Mucosa of descending colon (tissue), 3 donors: ENCODE results near the gene HOXB8. TPM values are rescaled to one million over a fixed set of nuclear protein-coding genes. Genes with fewer than 3 reads are reported as not detected.

Experiments used
- ATAC-seq: fragments of 200-7000 bp; cut with Tn5 transposase; one replicate; pipeline ENCODE4 v1.9.1; 2020; ENCODE audit warnings: mild to moderate bottlenecking, moderate library complexity
- DNase-seq, 3 donors: peaks; one replicate each; pipeline ENCODE4 v3.0.0-alpha.2; 2020
- H3K36me3 ChIP-seq: fragments of 200-600 bp; one replicate; pipeline ENCODE4 v1.8.0; 2021; ENCODE audit warnings: low read depth, mild to moderate bottlenecking
- H3K4me1 ChIP-seq: fragments of 200-600 bp; one replicate; pipeline ENCODE4 v1.8.0; 2021; ENCODE audit warnings: low read depth, mild to moderate bottlenecking
- H3K4me3 ChIP-seq: fragments of 200-600 bp; one replicate; pipeline ENCODE4 v1.8.0; 2021; ENCODE audit warnings: mild to moderate bottlenecking
- H3K9me3 ChIP-seq: fragments of 200-600 bp; one replicate; pipeline ENCODE4 v1.8.0; 2021; ENCODE audit warnings: mild to moderate bottlenecking
- CTCF ChIP-seq: fragments of 200-600 bp; IDR thresholded peaks from one replicate; pipeline ENCODE4 v1.8.0; 2022; ENCODE audit warnings: antibody characterized with exemption, mild to moderate bottlenecking
- intact Hi-C, 2 donors: fragments of 100-400 bp; cut with DNase I in 1 of 2; cut with micrococcal nuclease in 1 of 2; formaldehyde crosslinking; loops; one replicate each; pipeline versions ENCODE4 v1.11.0 to v1.11.1; 2022; cut with DNase I, micrococcal nuclease
- total RNA-seq, 3 donors: library from RNA; stranded (reverse); fragmentation: NEBNext Ultra II Directional in 2 of 3; extraction: Animal tissue kit (Norgen Biotek cat#: 25700) in 2 of 3; gene quantifications; one replicate each; pipeline versions ENCODE4 v1.2.1 to v1.2.4, GENCODE V29; 2021 to 2023
- donor health status: DM: no; HTN: no; CAD: no; lungs with moderate emphysema.
- donor health status: DM: no; HTN: no; CAD: no.
- donor health status: DM: no; HTN: yes; CAD: no.

Gene HOXB8
- total RNA-seq, 3 donors from 2014 or later = 4.2 to 7.5 (median 5.6) TPM

DNA sequence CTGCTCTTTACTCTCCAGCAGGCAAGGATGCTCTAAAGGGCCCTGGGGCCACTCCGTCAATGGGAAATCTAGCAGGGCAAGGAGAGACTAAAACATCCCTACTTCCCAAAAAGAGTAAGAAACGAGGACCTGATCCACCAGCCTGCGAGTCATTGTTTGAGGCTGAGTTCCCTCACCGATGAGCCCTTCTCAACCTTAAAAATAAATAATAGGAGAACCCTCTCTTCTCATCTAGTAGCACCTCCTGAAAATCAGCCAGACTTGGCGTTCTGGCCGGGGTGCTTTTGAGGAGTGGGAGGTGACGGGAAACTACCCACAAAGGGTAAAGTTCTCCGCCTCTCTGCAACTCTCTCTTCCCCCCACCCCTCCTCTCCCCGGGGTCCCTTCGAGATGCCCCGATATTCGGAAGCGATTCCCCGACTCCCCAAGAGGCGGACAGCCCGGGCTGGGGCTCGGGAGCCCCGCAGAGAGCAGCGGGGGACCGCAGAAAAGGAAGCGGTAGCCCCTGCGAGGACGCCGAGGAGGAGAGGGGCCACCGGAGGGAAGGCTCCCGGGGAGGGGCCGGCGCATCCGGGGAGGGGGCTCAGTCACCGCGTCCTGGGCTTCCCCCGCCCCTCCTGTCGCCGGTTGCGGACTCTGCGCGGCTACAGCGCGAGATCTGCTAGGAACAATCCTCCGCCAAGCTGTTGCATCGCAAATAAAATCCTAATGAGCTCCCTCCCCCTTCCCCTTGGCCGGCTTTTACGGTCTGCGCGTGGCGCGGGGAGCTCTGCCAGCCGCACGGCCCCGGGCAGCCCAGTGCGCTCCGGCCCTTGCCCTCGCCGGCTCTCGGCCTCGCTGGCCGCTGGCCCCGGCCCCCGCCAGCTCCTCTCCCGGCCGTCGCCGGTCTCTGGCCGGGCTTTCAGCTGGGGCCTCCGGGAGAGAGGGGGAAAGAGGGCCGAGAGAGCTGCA, 9.7 kb upstream of the HOXB8 start:
- Histone ChIP-seq H3K4me3 (peak overlapping the region; percentile 26), H3K36me3 (no peaks in the 10 kb centered on the region), H3K4me1 (peaks cover 46% of the 10 kb centered on the region), H3K9me3 (no peaks in the 10 kb centered on the region)
- TF ChIP-seq CTCF = no peak
- intact Hi-C loops = loop anchor here in 1 of 2 donors (10.0 kb wide), 1 partner anchor 290 kb away; no protein-coding TSS in a partner anchor
- ATAC-seq = peak; percentile 30
- DNase-seq = peak in 2 of 3 donors; percentile 66 to 75

DNA sequence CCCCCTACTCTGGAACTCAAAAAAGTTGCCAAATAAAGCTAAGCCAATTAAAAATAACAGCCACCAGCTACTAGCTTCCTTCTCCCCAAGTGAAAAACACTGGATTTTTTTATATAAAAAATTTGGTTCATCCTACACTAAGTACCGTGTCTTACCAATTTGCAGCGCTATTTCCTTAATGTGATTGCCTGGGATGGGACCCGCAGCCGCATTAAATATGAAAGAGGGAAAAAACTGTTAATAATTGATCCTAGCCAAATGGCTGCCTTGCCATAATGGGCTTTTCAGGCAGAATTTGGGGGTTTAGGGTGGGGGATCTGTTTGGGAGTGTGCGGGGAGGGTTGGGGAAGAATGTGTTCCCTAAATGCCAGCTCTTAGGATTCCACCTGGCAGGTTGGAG, 9.0 kb upstream of the HOXB8 start:
- no peak for ATAC-seq
- intact Hi-C loops = loop anchor here in 1 of 2 donors (10.0 kb wide), 1 partner anchor 289 kb away; no protein-coding TSS in a partner anchor
- no peak overlapping the region for H3K4me3 ChIP-seq
- no peaks in the 10 kb centered on the region for H3K36me3 ChIP-seq
- TF ChIP-seq CTCF = no peak
- no peaks in the 10 kb centered on the region for H3K9me3 ChIP-seq
- peaks cover 45% of the 10 kb centered on the region for H3K4me1 ChIP-seq
- DNase-seq = no peak

- H3K36me3 ChIP-seq = no peaks in the 10 kb centered on the region
- ATAC-seq (no peak), DNase-seq (no peak)
- intact Hi-C loops = loop anchor here in 1 of 2 donors (10.0 kb wide), 1 partner anchor 289 kb away; no protein-coding TSS in a partner anchor
- H3K9me3 ChIP-seq = no peaks in the 10 kb centered on the region
- H3K4me3 ChIP-seq = no peak overlapping the region
- H3K4me1 ChIP-seq = peaks cover 44% of the 10 kb centered on the region
- TF ChIP-seq CTCF = no peak
Measured at GRCh38 chr17:48623583-48623982, 8.5 kb upstream of the HOXB8 start.

DNA sequence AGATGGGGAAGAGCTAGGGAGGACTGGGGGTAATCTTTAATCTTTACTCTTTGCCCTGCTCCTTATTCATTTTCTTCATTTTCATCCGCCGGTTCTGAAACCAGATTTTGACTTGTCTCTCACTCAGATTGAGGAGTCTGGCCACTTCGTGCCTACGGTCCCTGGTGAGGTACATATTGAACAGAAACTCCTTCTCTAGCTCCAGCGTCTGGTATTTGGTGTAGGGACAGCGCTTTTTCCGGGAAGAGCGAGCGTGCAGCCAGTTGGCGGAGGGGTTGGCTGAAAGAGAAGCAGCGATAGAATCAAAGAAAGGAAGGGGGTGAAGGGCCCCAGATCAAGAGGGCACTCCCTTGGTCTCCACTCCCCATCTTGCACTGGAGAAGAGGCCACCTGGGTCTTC, 7.8 kb upstream of the HOXB8 start:
- intact Hi-C loops = loop anchor here in 1 of 2 donors (10.0 kb wide), 1 partner anchor 288 kb away; no protein-coding TSS in a partner anchor
- H3K4me3 ChIP-seq = no peak overlapping the region
- ATAC-seq (no peak), DNase-seq (no peak)
- no peak for TF ChIP-seq CTCF
- no peaks in the 10 kb centered on the region for H3K36me3 ChIP-seq
- no peaks in the 10 kb centered on the region for H3K9me3 ChIP-seq
- peaks cover 51% of the 10 kb centered on the region for H3K4me1 ChIP-seq

- ATAC-seq (no peak), DNase-seq (peak in 2 of 3 donors; percentile 55 to 77)
- H3K4me1 ChIP-seq = peaks cover 58% of the 10 kb centered on the region
- intact Hi-C loops = loop anchor here in 1 of 2 donors (10.0 kb wide), 1 partner anchor 287 kb away; no protein-coding TSS in a partner anchor
- H3K36me3 ChIP-seq = no peaks in the 10 kb centered on the region
- no peak for TF ChIP-seq CTCF
- no peak overlapping the region for H3K4me3 ChIP-seq
- no peaks in the 10 kb centered on the region for H3K9me3 ChIP-seq
Measured at GRCh38 chr17:48621410-48622392, 6.6 kb upstream of the HOXB8 start.
